Measurements from ENCODE around the gene GTF3C1.

Gene GTF3C1

GRCh38 chr16:27517664-27518063 lies 32.0 kb downstream of the GTF3C1 start:
- ATAC-seq: no peak
- Mint-ChIP-seq H3K9me3 (no peaks in the 10 kb centered on the region), H3K4me1 (no peaks in the 10 kb centered on the region), H3K4me3 (no peak overlapping the region), H3K27me3 (no peaks in the 10 kb centered on the region), H3K27ac (no peak overlapping the region), H3K36me3 (peaks cover 71% of the 10 kb centered on the region)

- no peak for ATAC-seq
- Mint-ChIP-seq H3K4me1 (no peaks in the 10 kb centered on the region), H3K36me3 (peaks cover 71% of the 10 kb centered on the region)
These were observed 33.3 kb downstream of the GTF3C1 start for GRCh38 chr16:27516365-27516764.

GRCh38 chr16:27515874-27516353 lies 33.8 kb downstream of the GTF3C1 start:
- Mint-ChIP-seq H3K4me3 (no peak overlapping the region), H3K9me3 (no peaks in the 10 kb centered on the region), H3K4me1 (no peaks in the 10 kb centered on the region), H3K27me3 (no peaks in the 10 kb centered on the region), H3K27ac (no peak overlapping the region), H3K36me3 (peaks cover 74% of the 10 kb centered on the region)
- no peak for ATAC-seq

More at GRCh38 chr16:27516365-27516764, 33.3 kb downstream of the GTF3C1 start:
- Mint-ChIP-seq H3K4me3 (no peak overlapping the region), H3K27me3 (no peaks in the 10 kb centered on the region), H3K27ac (no peak overlapping the region), H3K9me3 (no peaks in the 10 kb centered on the region)

GRCh38 chr16:27514806-27515205 lies 34.9 kb downstream of the GTF3C1 start:
- Mint-ChIP-seq H3K27ac (no peak overlapping the region), H3K9me3 (no peaks in the 10 kb centered on the region), H3K4me3 (no peak overlapping the region), H3K4me1 (no peaks in the 10 kb centered on the region), H3K27me3 (no peaks in the 10 kb centered on the region), H3K36me3 (peaks cover 85% of the 10 kb centered on the region)
- ATAC-seq: no peak

GRCh38 chr16:27511657-27512448 lies 37.9 kb downstream of the GTF3C1 start:
- no peak overlapping the region for H3K27ac Mint-ChIP-seq
- no peaks in the 10 kb centered on the region for H3K9me3 Mint-ChIP-seq
- H3K4me3 Mint-ChIP-seq: no peak overlapping the region
- H3K4me1 Mint-ChIP-seq: no peaks in the 10 kb centered on the region
- no peak for ATAC-seq
- H3K36me3 Mint-ChIP-seq: peaks cover 92% of the 10 kb centered on the region
- no peaks in the 10 kb centered on the region for H3K27me3 Mint-ChIP-seq

- Mint-ChIP-seq H3K27me3 (no peaks in the 10 kb centered on the region), H3K9me3 (no peaks in the 10 kb centered on the region), H3K4me1 (no peaks in the 10 kb centered on the region), H3K4me3 (no peak overlapping the region), H3K36me3 (peaks cover 98% of the 10 kb centered on the region), H3K27ac (no peak overlapping the region)
- no peak for ATAC-seq
These were observed 41.2 kb downstream of the GTF3C1 start for GRCh38 chr16:27508476-27508875.

GRCh38 chr16:27506771-27507170 lies 42.9 kb downstream of the GTF3C1 start:
- Mint-ChIP-seq H3K36me3 (peaks cover 96% of the 10 kb centered on the region), H3K4me1 (no peaks in the 10 kb centered on the region), H3K27me3 (no peaks in the 10 kb centered on the region), H3K27ac (no peak overlapping the region), H3K9me3 (no peaks in the 10 kb centered on the region), H3K4me3 (no peak overlapping the region)
- no peak for ATAC-seq

- H3K36me3 Mint-ChIP-seq: peaks cover 96% of the 10 kb centered on the region
- H3K4me3 Mint-ChIP-seq: no peak overlapping the region
- no peaks in the 10 kb centered on the region for H3K27me3 Mint-ChIP-seq
- H3K9me3 Mint-ChIP-seq: no peaks in the 10 kb centered on the region
- no peaks in the 10 kb centered on the region for H3K4me1 Mint-ChIP-seq
- H3K27ac Mint-ChIP-seq: no peak overlapping the region
- ATAC-seq: no peak
These were observed 44.1 kb downstream of the GTF3C1 start for GRCh38 chr16:27505297-27506236.

- no peak for ATAC-seq
- Mint-ChIP-seq H3K4me1 (no peaks in the 10 kb centered on the region), H3K36me3 (peaks cover 87% of the 10 kb centered on the region), H3K27ac (no peak overlapping the region), H3K27me3 (no peaks in the 10 kb centered on the region), H3K4me3 (no peak overlapping the region), H3K9me3 (no peaks in the 10 kb centered on the region)
These were observed 46.1 kb downstream of the GTF3C1 start for GRCh38 chr16:27503662-27504061.

GRCh38 chr16:27500801-27501200 lies 48.9 kb downstream of the GTF3C1 start:
- H3K36me3 Mint-ChIP-seq: peaks cover 88% of the 10 kb centered on the region
- ATAC-seq: no peak
- H3K4me3 Mint-ChIP-seq: no peak overlapping the region
- H3K27ac Mint-ChIP-seq: no peak overlapping the region
- H3K27me3 Mint-ChIP-seq: no peaks in the 10 kb centered on the region
- no peaks in the 10 kb centered on the region for H3K9me3 Mint-ChIP-seq
- no peaks in the 10 kb centered on the region for H3K4me1 Mint-ChIP-seq

GRCh38 chr16:27499659-27500055 lies 50.1 kb downstream of the GTF3C1 start:
- Mint-ChIP-seq H3K36me3 (peaks cover 88% of the 10 kb centered on the region), H3K27ac (no peak overlapping the region), H3K4me1 (no peaks in the 10 kb centered on the region), H3K9me3 (no peaks in the 10 kb centered on the region), H3K4me3 (no peak overlapping the region), H3K27me3 (no peaks in the 10 kb centered on the region)
- no peak for ATAC-seq

- no peak for ATAC-seq
- no peak overlapping the region for H3K27ac Mint-ChIP-seq
- H3K27me3 Mint-ChIP-seq: no peaks in the 10 kb centered on the region
- no peaks in the 10 kb centered on the region for H3K4me1 Mint-ChIP-seq
- H3K9me3 Mint-ChIP-seq: no peaks in the 10 kb centered on the region
- H3K36me3 Mint-ChIP-seq: peaks cover 88% of the 10 kb centered on the region
- H3K4me3 Mint-ChIP-seq: no peak overlapping the region
These were observed 50.6 kb downstream of the GTF3C1 start for GRCh38 chr16:27498916-27499658.

- ATAC-seq: no peak
- no peak overlapping the region for H3K27ac Mint-ChIP-seq
- H3K4me1 Mint-ChIP-seq: no peaks in the 10 kb centered on the region
- no peaks in the 10 kb centered on the region for H3K27me3 Mint-ChIP-seq
- H3K4me3 Mint-ChIP-seq: no peak overlapping the region
- H3K9me3 Mint-ChIP-seq: no peaks in the 10 kb centered on the region
- peaks cover 84% of the 10 kb centered on the region for H3K36me3 Mint-ChIP-seq
These were observed 51.5 kb downstream of the GTF3C1 start for GRCh38 chr16:27498031-27498825.

GRCh38 chr16:27495191-27495590 lies 54.5 kb downstream of the GTF3C1 start:
- no peak overlapping the region for H3K27ac Mint-ChIP-seq

More at GRCh38 chr16:27495191-27495590, 54.5 kb downstream of the GTF3C1 start:
- ATAC-seq: no peak
- H3K27me3 Mint-ChIP-seq: no peaks in the 10 kb centered on the region
- H3K4me3 Mint-ChIP-seq: no peak overlapping the region
- H3K9me3 Mint-ChIP-seq: no peaks in the 10 kb centered on the region
- no peaks in the 10 kb centered on the region for H3K4me1 Mint-ChIP-seq
- peaks cover 81% of the 10 kb centered on the region for H3K36me3 Mint-ChIP-seq

Data from stimulated activated memory B cell treated with anti-CD40 and anti-IgM and Interleukin-4, amounts not matched to agents 10 μg/mL and 1 μg/mL and 100 μg/mL, for 72 hours (primary cell).